ENCODE results near the gene GNS. TPM values are rescaled to one million over a fixed set of nuclear protein-coding genes. Genes with fewer than 3 reads are reported as not detected.
A peak's percentile ranks its signal among the peaks of the same experiment; 100 is the strongest.

The GNS gene
- total RNA-seq, 1 experiment from 2014 or later = 74.9 TPM

GRCh38 chr12:64696080-64696741 is 63.0 kb downstream of the GNS start:
- H3K4me1 ChIP-seq (replicated peaks; ENCODE audit: insufficient read depth) = peaks cover 12% of the 10 kb centered on the region

GRCh38 chr12:64695550-64695949 is 63.7 kb downstream of the GNS start:
- Histone ChIP-seq H3K9me3 (ENCODE audit: insufficient read depth, low read depth) (no peaks in the 10 kb centered on the region), H3K9me2 (ENCODE audit: insufficient read depth) (no peaks in the 10 kb centered on the region; the same call in 1 of the 2 replicates), H3K27me3 (ENCODE audit: insufficient read depth, low read depth) (no peaks in the 10 kb centered on the region), H3K4me3 (no peak overlapping the region), H3K4me2 (no peak overlapping the region), H2AFZ (no peak overlapping the region), H3K27ac (no peak overlapping the region), H3K36me3 (ENCODE audit: low read depth) (no peaks in the 10 kb centered on the region), H3K4me1 (replicated peaks; ENCODE audit: insufficient read depth) (peaks cover 13% of the 10 kb centered on the region), H3F3A (ENCODE audit: insufficient read depth, low read depth) (peaks cover 18% of the 10 kb centered on the region; the same call in 1 of the 2 replicates), H3K79me2 (ENCODE audit: low read depth) (no peaks in the 10 kb centered on the region), H4K20me1 (ENCODE audit: insufficient read depth) (no peaks in the 10 kb centered on the region)
- DNase-seq = no peak
- TF ChIP-seq EZH2 (IDR thresholded peaks at IDR 0.05; ENCODE audit: low read depth) (no peak), CTCF (conservative IDR thresholded peaks at IDR 0.05) (no peak)
- BruUV-seq (replicated peaks) = TSS peak; percentile 38
- CTCF ChIA-PET = interaction anchor here (0.5 to 1.8 kb wide), 4 partner anchors 17 to 189 kb away, joined by 3 to 4 read pairs (median 4); no protein-coding TSS in a partner anchor
- POLR2A ChIA-PET (ENCODE audit: unreplicated experiment) = no interaction called here
- intact Hi-C loops (cut with micrococcal nuclease; ENCODE audit: unreplicated experiment) = loop anchor here (5.0 kb wide), 2 partner anchors 198 to 868 kb away; no protein-coding TSS in a partner anchor

More at GRCh38 chr12:64696080-64696741, 63.0 kb downstream of the GNS start:
- no TSS peak for BruUV-seq (replicated peaks)
- DNase-seq = peak in 1 of 2 experiments; percentile 37
- Histone ChIP-seq H3K4me2 (no peak overlapping the region), H3K9me3 (ENCODE audit: insufficient read depth, low read depth) (no peaks in the 10 kb centered on the region), H3K27ac (no peak overlapping the region), H4K20me1 (ENCODE audit: insufficient read depth) (no peaks in the 10 kb centered on the region), H3F3A (ENCODE audit: insufficient read depth, low read depth) (peaks cover 18% of the 10 kb centered on the region; the same call in 1 of the 2 replicates), H3K27me3 (ENCODE audit: insufficient read depth, low read depth) (no peaks in the 10 kb centered on the region), H3K4me3 (no peak overlapping the region), H3K9me2 (ENCODE audit: insufficient read depth) (no peaks in the 10 kb centered on the region; the same call in 1 of the 2 replicates), H2AFZ (no peak overlapping the region), H3K79me2 (ENCODE audit: low read depth) (no peaks in the 10 kb centered on the region), H3K36me3 (ENCODE audit: low read depth) (no peaks in the 10 kb centered on the region)
- intact Hi-C loops (cut with micrococcal nuclease; ENCODE audit: unreplicated experiment) = loop anchor here (1.0 to 5.0 kb wide), 4 partner anchors 86 to 869 kb away; partner anchors contain the start of gene RASSF3
- POLR2A ChIA-PET (ENCODE audit: unreplicated experiment) = no interaction called here
- CTCF ChIA-PET = interaction anchor here (0.5 to 1.8 kb wide), 5 partner anchors 10 to 189 kb away, joined by 3 to 7 read pairs (median 4); no protein-coding TSS in a partner anchor
- no peak for TF ChIP-seq EZH2 (IDR thresholded peaks at IDR 0.05; ENCODE audit: low read depth)
- TF ChIP-seq CTCF (conservative IDR thresholded peaks at IDR 0.05) = peak; percentile 72

GRCh38 chr12:64694130-64695040 is 64.8 kb downstream of the GNS start:
- H3K9me3 ChIP-seq (ENCODE audit: insufficient read depth, low read depth) = no peaks in the 10 kb centered on the region
- ChIA-PET POLR2A (ENCODE audit: unreplicated experiment) (no interaction called here), CTCF (interaction anchor here (0.8 kb wide), 1 partner anchor 145 kb away, joined by 3 read pairs; no protein-coding TSS in a partner anchor)
- H3K27ac ChIP-seq = no peak overlapping the region
- no peaks in the 10 kb centered on the region for H3K79me2 ChIP-seq (ENCODE audit: low read depth)
- no peaks in the 10 kb centered on the region; the same call in 1 of the 2 replicates for H3K9me2 ChIP-seq (ENCODE audit: insufficient read depth)
- no peaks in the 10 kb centered on the region for H3K27me3 ChIP-seq (ENCODE audit: insufficient read depth, low read depth)
- no peaks in the 10 kb centered on the region for H3K36me3 ChIP-seq (ENCODE audit: low read depth)
- TF ChIP-seq EZH2 (IDR thresholded peaks at IDR 0.05; ENCODE audit: low read depth) = no peak
- TF ChIP-seq CTCF (conservative IDR thresholded peaks at IDR 0.05) = no peak
- no TSS peak for BruUV-seq (replicated peaks)
- intact Hi-C loops (cut with micrococcal nuclease; ENCODE audit: unreplicated experiment) = loop anchor here (5.0 kb wide), 2 partner anchors 197 to 867 kb away; no protein-coding TSS in a partner anchor
- H3K4me1 ChIP-seq (replicated peaks; ENCODE audit: insufficient read depth) = peaks cover 13% of the 10 kb centered on the region
- peaks cover 18% of the 10 kb centered on the region; the same call in 1 of the 2 replicates for H3F3A ChIP-seq (ENCODE audit: insufficient read depth, low read depth)
- H3K4me2 ChIP-seq = no peak overlapping the region
- DNase-seq = no peak
- no peak overlapping the region for H3K4me3 ChIP-seq
- no peak overlapping the region for H2AFZ ChIP-seq
- no peaks in the 10 kb centered on the region for H4K20me1 ChIP-seq (ENCODE audit: insufficient read depth)

Data from PC-9 (cell line).